Ammon's horn (tissue), 1 donor: ENCODE data around the gene CHCT1.

ENCODE experiments used
- DNase-seq: peaks from one replicate; pipeline ENCODE4 v3.0.0-alpha.2; 2016; ENCODE audit warnings: low spot score

CHCT1 gene

GRCh38 chr17:60442271-60443173 lies 20.2 kb downstream of the CHCT1 start:
- DNase-seq = peak; percentile 62

GRCh38 chr17:60443713-60444112 lies 21.4 kb downstream of the CHCT1 start:
- no peak for DNase-seq

- DNase-seq = no peak
These were observed 22.9 kb downstream of the CHCT1 start for GRCh38 chr17:60445144-60445543.

- no peak for DNase-seq
These were observed 25.1 kb downstream of the CHCT1 start for GRCh38 chr17:60447375-60447774.

GRCh38 chr17:60451071-60451470 lies 28.8 kb downstream of the CHCT1 start:
- DNase-seq = no peak

- DNase-seq = no peak
These were observed 29.7 kb downstream of the CHCT1 start for GRCh38 chr17:60451965-60452364.

GRCh38 chr17:60455378-60455777 lies 33.1 kb downstream of the CHCT1 start:
- DNase-seq = no peak

GRCh38 chr17:60457148-60457547 lies 34.9 kb downstream of the CHCT1 start:
- DNase-seq = no peak

GRCh38 chr17:60461584-60461983 lies 39.3 kb downstream of the CHCT1 start:
- DNase-seq = no peak

- no peak for DNase-seq
These were observed 41.0 kb downstream of the CHCT1 start for GRCh38 chr17:60463157-60463835.

- DNase-seq = no peak
These were observed 42.1 kb downstream of the CHCT1 start for GRCh38 chr17:60464343-60464742.

GRCh38 chr17:60468371-60468770 lies 46.1 kb downstream of the CHCT1 start:
- DNase-seq = no peak

GRCh38 chr17:60471451-60471850 lies 49.2 kb downstream of the CHCT1 start:
- no peak for DNase-seq

GRCh38 chr17:60472449-60472848 lies 50.2 kb downstream of the CHCT1 start:
- DNase-seq = no peak

- DNase-seq = no peak
These were observed 51.5 kb downstream of the CHCT1 start for GRCh38 chr17:60473788-60474187.
